Body of pancreas (tissue), 4 donors: ENCODE measurements around the gene COP1. TPM values are rescaled to one million over a fixed set of nuclear protein-coding genes. Genes with fewer than 3 reads are reported as not detected.

Source experiments
- ATAC-seq: fragments of 150-250 bp; one replicate; pipeline ENCODE4 v1.9.1; 2016
- DNase-seq, 4 donors: peaks; one replicate each; pipeline ENCODE4 v3.0.0-alpha.2; 2019
- H3K27ac ChIP-seq, 4 donors: fragments of 200-600 bp; sonication (generic); 1 replicate in 3 of 4; 2 replicates in 1 of 4; pipeline versions ENCODE4 v1.5.1 to v1.6.1; 2016 to 2019; ENCODE audit warnings: mild to moderate bottlenecking in 1 of 4, mixed read lengths in 1 of 4, moderate library complexity in 1 of 4
- H3K27me3 ChIP-seq, 2 donors: fragments of 200-600 bp; sonication (generic); one replicate each; pipeline ENCODE4 v1.6.0; 2016; ENCODE audit warnings: mild to moderate bottlenecking in 1 of 2
- H3K36me3 ChIP-seq, 2 donors: fragments of 200-600 bp; sonication (generic); replicated peaks in 1 of 2; 2 replicates each; pipeline ENCODE4 v1.5.1; 2016; ENCODE audit warnings: low read depth in 2 of 2; ENCODE audit not compliant: insufficient read depth in 1 of 2
- H3K4me1 ChIP-seq: fragments of 200-600 bp; sonication (generic); one replicate; pipeline ENCODE4 v1.6.0; 2016
- H3K4me3 ChIP-seq, 2 donors: fragments of 200-600 bp; sonication (generic); 1 replicate in 1 of 2; 2 replicates in 1 of 2; pipeline ENCODE4 v1.5.1; 2016 to 2019
- H3K9me3 ChIP-seq, 3 donors: fragments of 200-600 bp; sonication (generic); 1 replicate in 2 of 3; 2 replicates in 1 of 3; pipeline ENCODE4 v1.5.1; 2016
- CTCF ChIP-seq, 7 experiments: fragments of 450-650 bp in 4 of 7; fragments of 200-600 bp in 3 of 7; sonication (generic) in 3 of 7; IDR thresholded peaks; one replicate each; pipeline ENCODE4 v1.5.1; 2016 to 2019; ENCODE audit warnings: antibody characterized with exemption in 7 of 7
- POLR2A ChIP-seq, 3 donors: fragments of 450-650 bp; IDR thresholded peaks; one replicate each; pipeline ENCODE4 v1.6.1; 2016; ENCODE audit warnings: antibody characterized with exemption in 3 of 3, mild to moderate bottlenecking in 2 of 3
- WGBS, 2 donors: methylation state at CpG; one replicate each; pipeline ENCODE4 v1.1.5; 2017; 5-methylcytosine and 5-hydroxymethylcytosine counted together
- intact Hi-C: fragments of 100-400 bp; cut with DNase I; formaldehyde crosslinking; loops from one replicate; pipeline ENCODE4 v1.15.1; 2023
- total RNA-seq, 2 donors: library from RNA; depleted of rRNA; stranded (reverse); fragments of >200 nt; gene quantifications; one replicate each; pipeline ENCODE4 v1.1.0, GENCODE V29; 2016

The COP1 gene
- total RNA-seq, 2 donors from 2014 or later, result 36.6 to 45.8 TPM

- Histone ChIP-seq H3K4me3 (no peak overlapping the region), H3K4me1 (peaks cover 15% of the 10 kb centered on the region), H3K27me3 (no peaks in the 10 kb centered on the region), H3K36me3 (no peaks in the 10 kb centered on the region), H3K9me3 (no peaks in the 10 kb centered on the region), H3K27ac (no peak overlapping the region)
- WGBS, 2 donors, result 68 to 97% methylated on average over 2 of the region's 2 CpGs
- TF ChIP-seq CTCF (IDR thresholded peaks at IDR 0.05) (no peak), POLR2A (IDR thresholded peaks at IDR 0.05) (no peak)
- DNase-seq, result no peak
- no peak for ATAC-seq
- intact Hi-C loops, result no loop called here
Observed at GRCh38 chr1:176134666-176135065, 72.4 kb downstream of the COP1 start.

GRCh38 chr1:176122282-176122681 is 84.8 kb downstream of the COP1 start:
- intact Hi-C loops, result no loop called here
- whole genome bisulfite sequencing, 2 donors, result 94 to 98% methylated on average over 4 of the region's 4 CpGs
- H3K4me3 ChIP-seq, result no peak overlapping the region
- no peak for DNase-seq
- no peak for ATAC-seq
- TF ChIP-seq CTCF (IDR thresholded peaks at IDR 0.05) (no peak), POLR2A (IDR thresholded peaks at IDR 0.05) (no peak)
- H3K4me1 ChIP-seq, result no peaks in the 10 kb centered on the region
- no peaks in the 10 kb centered on the region for H3K9me3 ChIP-seq
- no peaks in the 10 kb centered on the region for H3K36me3 ChIP-seq
- no peaks in the 10 kb centered on the region for H3K27me3 ChIP-seq
- no peak overlapping the region for H3K27ac ChIP-seq

- 70 to 77% methylated on average over 1 of the region's 1 CpG for WGBS, 2 donors
- H3K27me3 ChIP-seq, result no peaks in the 10 kb centered on the region
- H3K9me3 ChIP-seq, result no peaks in the 10 kb centered on the region
- no peaks in the 10 kb centered on the region for H3K36me3 ChIP-seq
- no peak overlapping the region for H3K4me3 ChIP-seq
- intact Hi-C loops, result no loop called here
- H3K27ac ChIP-seq, result no peak overlapping the region
- DNase-seq (no peak), ATAC-seq (no peak)
- TF ChIP-seq CTCF (IDR thresholded peaks at IDR 0.05) (no peak), POLR2A (IDR thresholded peaks at IDR 0.05) (no peak)
- H3K4me1 ChIP-seq, result no peaks in the 10 kb centered on the region
Observed at GRCh38 chr1:176119549-176119948, 87.5 kb downstream of the COP1 start.

GRCh38 chr1:176118985-176119384 is 88.1 kb downstream of the COP1 start:
- H3K36me3 ChIP-seq, result peaks cover 0 to 2% of the 10 kb centered on the region in 2 donors
- no peak overlapping the region for H3K4me3 ChIP-seq
- no peak for DNase-seq
- ATAC-seq, result no peak
- TF ChIP-seq CTCF (IDR thresholded peaks at IDR 0.05), result no peak
- TF ChIP-seq POLR2A (IDR thresholded peaks at IDR 0.05), result no peak
- no peaks in the 10 kb centered on the region for H3K27me3 ChIP-seq
- no peak overlapping the region for H3K27ac ChIP-seq
- no peaks in the 10 kb centered on the region for H3K9me3 ChIP-seq
- intact Hi-C loops, result no loop called here
- H3K4me1 ChIP-seq, result no peaks in the 10 kb centered on the region

- Histone ChIP-seq H3K9me3 (no peaks in the 10 kb centered on the region), H3K4me1 (no peaks in the 10 kb centered on the region), H3K27ac (no peak overlapping the region), H3K36me3 (peaks cover 0 to 2% of the 10 kb centered on the region in 2 donors), H3K27me3 (no peaks in the 10 kb centered on the region), H3K4me3 (no peak overlapping the region)
- WGBS, 2 donors, result 100% methylated on average over 1 of the region's 1 CpG
- DNase-seq (no peak), ATAC-seq (no peak)
- intact Hi-C loops, result no loop called here
- TF ChIP-seq POLR2A (IDR thresholded peaks at IDR 0.05) (no peak), CTCF (IDR thresholded peaks at IDR 0.05) (no peak)
Observed at GRCh38 chr1:176111835-176112234, 95.3 kb downstream of the COP1 start.
